Stimulated activated CD4-positive, alpha-beta T cell treated with anti-CD3 and anti-CD28 coated beads, TNF-alpha, amount 100 ng/mL, for 4 hours (primary cell): Measurements from ENCODE around the gene ZNF354C.

Experiments used
- DNase-seq, 3 experiments: peaks; one replicate each; pipeline ENCODE4 v3.0.0-alpha.2; 2020; ENCODE audit warnings: low read depth in 3 of 3

Gene ZNF354C

GRCh38 chr5:179113945-179114641 is 53.9 kb downstream of the ZNF354C start:
- no peak for DNase-seq

GRCh38 chr5:179114756-179115155 is 54.6 kb downstream of the ZNF354C start:
- no peak for DNase-seq

- DNase-seq = no peak
Observed at GRCh38 chr5:179115307-179115706, 55.1 kb downstream of the ZNF354C start.

- DNase-seq = no peak
Observed at GRCh38 chr5:179115845-179116524, 55.8 kb downstream of the ZNF354C start.

- no peak for DNase-seq
Observed at GRCh38 chr5:179118338-179118737, 58.2 kb downstream of the ZNF354C start.

- no peak for DNase-seq
Observed at GRCh38 chr5:179118756-179119414, 58.7 kb downstream of the ZNF354C start.

GRCh38 chr5:179119415-179120170 is 59.4 kb downstream of the ZNF354C start:
- no peak for DNase-seq

GRCh38 chr5:179120421-179120861 is 60.3 kb downstream of the ZNF354C start:
- DNase-seq = no peak

- no peak for DNase-seq
Observed at GRCh38 chr5:179120951-179121666, 60.9 kb downstream of the ZNF354C start.

GRCh38 chr5:179121667-179122111 is 61.5 kb downstream of the ZNF354C start:
- DNase-seq = no peak

GRCh38 chr5:179122411-179123108 is 62.4 kb downstream of the ZNF354C start:
- no peak for DNase-seq

GRCh38 chr5:179123109-179123426 is 62.9 kb downstream of the ZNF354C start:
- DNase-seq = no peak

- DNase-seq = no peak
Observed at GRCh38 chr5:179123491-179124272, 63.5 kb downstream of the ZNF354C start.

GRCh38 chr5:179124273-179124852 is 64.2 kb downstream of the ZNF354C start:
- no peak for DNase-seq

GRCh38 chr5:179124853-179125788 is 64.9 kb downstream of the ZNF354C start:
- no peak for DNase-seq

- no peak for DNase-seq
Observed at GRCh38 chr5:179125789-179126505, 65.8 kb downstream of the ZNF354C start.

- DNase-seq = no peak
Observed at GRCh38 chr5:179126506-179126991, 66.4 kb downstream of the ZNF354C start.
